ENCODE measurements around the gene CEMIP.

DNA sequence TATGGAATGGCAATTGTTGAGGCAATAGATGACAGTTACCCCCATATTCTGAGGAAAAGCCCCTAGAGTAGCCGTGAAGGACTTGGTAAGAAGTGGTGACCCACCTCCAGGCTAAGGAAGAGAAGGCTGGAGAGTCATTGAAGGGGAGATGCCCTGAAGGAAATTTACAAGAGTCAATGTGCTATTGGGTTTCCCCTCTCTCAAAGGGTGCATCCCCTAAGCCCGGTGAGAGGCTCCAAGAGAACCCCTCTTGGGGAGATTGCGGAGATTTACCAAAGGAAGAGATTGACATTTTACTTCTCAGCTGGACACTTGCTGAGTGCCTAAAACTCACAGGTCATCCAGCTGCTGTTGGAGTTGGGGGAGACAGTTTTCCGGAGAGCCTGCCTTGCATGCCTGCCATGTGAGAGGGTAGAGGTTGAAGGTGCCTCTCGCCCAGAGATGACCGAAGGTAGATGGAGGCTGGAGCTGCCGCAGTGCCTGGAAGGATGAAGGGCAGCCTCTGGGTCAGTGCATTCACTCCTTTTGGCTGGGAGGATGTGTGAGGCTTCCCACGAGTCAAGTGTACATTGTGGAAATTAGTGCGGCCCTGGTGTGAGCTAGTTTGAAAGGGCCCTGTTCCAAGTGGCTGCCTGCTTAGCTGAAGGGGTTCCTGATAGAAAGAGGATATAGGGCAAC is 179.8 kb downstream of the CEMIP start:
- TF ChIP-seq, protein P1, sequence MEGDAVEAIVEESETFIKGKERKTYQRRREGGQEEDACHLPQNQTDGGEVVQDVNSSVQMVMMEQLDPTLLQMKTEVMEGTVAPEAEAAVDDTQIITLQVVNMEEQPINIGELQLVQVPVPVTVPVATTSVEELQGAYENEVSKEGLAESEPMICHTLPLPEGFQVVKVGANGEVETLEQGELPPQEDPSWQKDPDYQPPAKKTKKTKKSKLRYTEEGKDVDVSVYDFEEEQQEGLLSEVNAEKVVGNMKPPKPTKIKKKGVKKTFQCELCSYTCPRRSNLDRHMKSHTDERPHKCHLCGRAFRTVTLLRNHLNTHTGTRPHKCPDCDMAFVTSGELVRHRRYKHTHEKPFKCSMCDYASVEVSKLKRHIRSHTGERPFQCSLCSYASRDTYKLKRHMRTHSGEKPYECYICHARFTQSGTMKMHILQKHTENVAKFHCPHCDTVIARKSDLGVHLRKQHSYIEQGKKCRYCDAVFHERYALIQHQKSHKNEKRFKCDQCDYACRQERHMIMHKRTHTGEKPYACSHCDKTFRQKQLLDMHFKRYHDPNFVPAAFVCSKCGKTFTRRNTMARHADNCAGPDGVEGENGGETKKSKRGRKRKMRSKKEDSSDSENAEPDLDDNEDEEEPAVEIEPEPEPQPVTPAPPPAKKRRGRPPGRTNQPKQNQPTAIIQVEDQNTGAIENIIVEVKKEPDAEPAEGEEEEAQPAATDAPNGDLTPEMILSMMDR (conservative IDR thresholded peaks at IDR 0.05; ENCODE audit: low read length): no peak
- TF ChIP-seq EZH2phosphoT487 (IDR thresholded peaks at IDR 0.05; ENCODE audit: borderline replicate concordance, low read depth, low read length): no peak

Measured in OCI-LY7 (cell line).